Hepatocyte (in vitro differentiated cells): ENCODE results near the gene ALOXE3. TPM values are rescaled to one million over a fixed set of nuclear protein-coding genes. Genes with fewer than 3 reads are reported as not detected.

Source experiments
- DNase-seq: peaks from one replicate; pipeline ENCODE4 v3.0.0-alpha.2; 2016; ENCODE audit warnings: low spot score
- H2AFZ ChIP-seq: fragments of 200-600 bp; sonication (generic); 2 replicates; pipeline ENCODE4 v1.6.0; 2016; ENCODE audit warnings: antibody characterized with exemption, mild to moderate bottlenecking
- H3K27ac ChIP-seq: fragments of 200-600 bp; sonication (generic); 2 replicates; pipeline ENCODE4 v1.5.1; 2016; ENCODE audit warnings: mild to moderate bottlenecking
- H3K27me3 ChIP-seq: fragments of 200-600 bp; sonication (generic); 2 replicates; pipeline ENCODE4 v1.6.1; 2016
- H3K36me3 ChIP-seq: fragments of 200-600 bp; sonication (generic); replicated peaks from 2 replicates; pipeline ENCODE4 v1.5.1; 2016; ENCODE audit warnings: low read depth; ENCODE audit not compliant: insufficient read depth
- H3K4me1 ChIP-seq: fragments of 200-600 bp; sonication (generic); 2 replicates; pipeline ENCODE4 v1.5.1; 2016; ENCODE audit warnings: mild to moderate bottlenecking, moderate library complexity; ENCODE audit not compliant: insufficient read depth
- H3K4me2 ChIP-seq: fragments of 200-600 bp; sonication (generic); 2 replicates; pipeline ENCODE4 v1.6.0; 2016
- H3K4me3 ChIP-seq: fragments of 200-600 bp; sonication (generic); 2 replicates; pipeline ENCODE4 v1.5.1; 2016; ENCODE audit warnings: mild to moderate bottlenecking
- H3K79me2 ChIP-seq: fragments of 200-600 bp; sonication (generic); 2 replicates; pipeline ENCODE4 v1.6.0; 2017; ENCODE audit warnings: mild to moderate bottlenecking
- H3K9me2 ChIP-seq: fragments of 200-600 bp; sonication (generic); replicated peaks from 2 replicates; pipeline ENCODE4 v1.6.0; 2017; ENCODE audit warnings: mild to moderate bottlenecking; ENCODE audit not compliant: insufficient read depth
- H3K9me3 ChIP-seq: fragments of 200-600 bp; sonication (generic); 2 replicates; pipeline ENCODE4 v1.5.1; 2016; ENCODE audit warnings: low read depth, mild to moderate bottlenecking
- H4K20me1 ChIP-seq: fragments of 200-600 bp; sonication (generic); 2 replicates; pipeline ENCODE4 v1.6.0; 2016; ENCODE audit warnings: mild to moderate bottlenecking; ENCODE audit not compliant: insufficient read depth, poor library complexity, severe bottlenecking
- EZH2 ChIP-seq: fragments of 200-600 bp; sonication (generic); IDR thresholded peaks from 2 replicates; pipeline ENCODE4 v1.6.1; 2016; ENCODE audit warnings: antibody characterized with exemption, mild to moderate bottlenecking, borderline replicate concordance
- EZH2phosphoT487 ChIP-seq: fragments of 200-600 bp; sonication (generic); IDR thresholded peaks from one replicate; pipeline ENCODE4 v1.6.1; 2018; ENCODE audit warnings: antibody characterized with exemption, mild to moderate bottlenecking, low read depth, moderate library complexity; ENCODE audit not compliant: unreplicated experiment, severe bottlenecking
- WGBS: methylation state at CpG from one replicate; pipeline ENCODE4 v1.1.6; 2016; ENCODE audit warnings: low lambda C conversion rate; ENCODE audit errors: missing lambda C conversion rate; 5-methylcytosine and 5-hydroxymethylcytosine counted together
- polyA plus RNA-seq: library from polyadenylated mRNA; unstranded; fragments of >200 nt; fragmentation: Nextera tagmentation; extraction: Ambion mirVana; gene quantifications from 2 replicates; pipeline ENCODE4 v1.2.1, GENCODE V29; 2016
- total RNA-seq: library from RNA; depleted of rRNA; stranded (reverse); fragments of >200 nt; gene quantifications from 2 replicates; pipeline ENCODE4 v1.2.3, GENCODE V29; 2014
- TF ChIP-seq, protein P1 (sequence below): fragments of 200-600 bp; sonication (generic); IDR thresholded peaks from 2 replicates; pipeline ENCODE4 v1.5.1; 2016; ENCODE audit warnings: antibody characterized with exemption, mild to moderate bottlenecking; ENCODE audit not compliant: poor library complexity

The ALOXE3 gene
- total and polyA plus RNA-seq, 2 experiments from 2014 or later, result 0.77 to 1.5 TPM

DNA sequence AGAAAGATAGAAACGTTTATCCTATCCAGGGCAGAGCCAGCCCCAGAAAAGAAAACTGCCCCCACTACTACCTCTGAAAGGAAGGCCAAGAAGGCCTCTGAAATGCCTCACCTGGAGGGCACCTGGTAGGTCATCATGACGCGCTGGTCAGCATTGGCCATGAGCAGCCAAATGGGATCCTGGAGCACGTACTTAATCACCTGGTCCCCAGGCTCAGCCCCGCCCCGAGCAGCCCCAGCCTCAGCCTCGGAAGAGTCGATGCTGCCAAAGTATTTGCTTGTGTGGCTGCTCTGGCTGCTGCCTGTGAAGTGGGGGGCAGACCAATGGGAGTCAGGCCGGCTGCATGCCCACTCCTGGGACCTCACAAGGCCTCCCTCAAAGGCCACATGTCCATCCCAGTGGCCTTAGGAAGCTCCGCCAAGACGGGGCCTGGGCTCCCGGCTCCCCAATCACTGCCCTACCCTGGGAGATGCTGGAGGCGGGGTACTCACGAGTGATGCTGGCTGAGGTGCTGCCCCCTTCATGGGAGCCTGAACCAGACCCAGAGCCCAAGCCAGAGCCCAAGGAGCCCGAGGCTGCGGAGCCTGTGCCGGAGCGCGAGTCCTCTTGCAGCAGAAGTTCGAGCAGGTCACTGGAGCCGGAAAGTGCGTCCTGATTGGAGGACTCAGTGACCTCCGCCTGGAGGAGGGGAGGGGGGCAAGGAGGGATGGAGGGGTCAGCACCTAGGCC lies 24.0 kb upstream of the ALOXE3 start:
- peaks cover 8% of the 10 kb centered on the region for H3K4me1 ChIP-seq
- DNase-seq, result peak; percentile 10
- no peaks in the 10 kb centered on the region for H3K27me3 ChIP-seq
- no peaks in the 10 kb centered on the region for H3K79me2 ChIP-seq
- H4K20me1 ChIP-seq, result peaks cover 46% of the 10 kb centered on the region
- no peaks in the 10 kb centered on the region for H3K36me3 ChIP-seq
- 90% methylated on average over 23 of the region's 23 CpGs for WGBS
- H2AFZ ChIP-seq, result no peak overlapping the region
- TF ChIP-seq, protein P1, sequence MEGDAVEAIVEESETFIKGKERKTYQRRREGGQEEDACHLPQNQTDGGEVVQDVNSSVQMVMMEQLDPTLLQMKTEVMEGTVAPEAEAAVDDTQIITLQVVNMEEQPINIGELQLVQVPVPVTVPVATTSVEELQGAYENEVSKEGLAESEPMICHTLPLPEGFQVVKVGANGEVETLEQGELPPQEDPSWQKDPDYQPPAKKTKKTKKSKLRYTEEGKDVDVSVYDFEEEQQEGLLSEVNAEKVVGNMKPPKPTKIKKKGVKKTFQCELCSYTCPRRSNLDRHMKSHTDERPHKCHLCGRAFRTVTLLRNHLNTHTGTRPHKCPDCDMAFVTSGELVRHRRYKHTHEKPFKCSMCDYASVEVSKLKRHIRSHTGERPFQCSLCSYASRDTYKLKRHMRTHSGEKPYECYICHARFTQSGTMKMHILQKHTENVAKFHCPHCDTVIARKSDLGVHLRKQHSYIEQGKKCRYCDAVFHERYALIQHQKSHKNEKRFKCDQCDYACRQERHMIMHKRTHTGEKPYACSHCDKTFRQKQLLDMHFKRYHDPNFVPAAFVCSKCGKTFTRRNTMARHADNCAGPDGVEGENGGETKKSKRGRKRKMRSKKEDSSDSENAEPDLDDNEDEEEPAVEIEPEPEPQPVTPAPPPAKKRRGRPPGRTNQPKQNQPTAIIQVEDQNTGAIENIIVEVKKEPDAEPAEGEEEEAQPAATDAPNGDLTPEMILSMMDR, result no peak
- TF ChIP-seq EZH2 (no peak), EZH2phosphoT487 (no peak)
- H3K4me3 ChIP-seq, result no peak overlapping the region
- H3K9me3 ChIP-seq, result no peaks in the 10 kb centered on the region
- no peak overlapping the region for H3K4me2 ChIP-seq
- no peak overlapping the region for H3K27ac ChIP-seq
- H3K9me2 ChIP-seq, result no peaks in the 10 kb centered on the region

DNA sequence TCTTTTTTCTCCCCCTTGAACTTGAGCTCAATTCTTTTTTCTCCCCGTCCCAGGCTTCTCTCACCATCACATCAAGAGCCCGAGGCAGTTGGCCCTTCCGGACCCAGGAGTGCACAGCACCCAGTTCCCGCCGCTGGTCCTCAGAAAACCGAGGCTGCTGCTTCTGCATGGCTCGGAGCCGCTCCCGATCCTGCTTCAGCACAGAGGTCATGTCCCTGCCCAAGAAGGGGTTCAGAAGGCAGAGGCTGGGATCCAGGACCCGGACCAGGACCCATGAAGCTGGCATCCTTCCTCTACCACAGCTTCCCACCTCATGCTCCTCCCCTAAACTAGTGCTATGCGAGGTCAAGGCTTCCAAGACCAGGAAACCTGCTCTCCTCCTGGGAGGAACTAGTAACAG lies 23.4 kb upstream of the ALOXE3 start:
- Histone ChIP-seq H3K27me3 (no peaks in the 10 kb centered on the region), H2AFZ (no peak overlapping the region), H3K9me2 (no peaks in the 10 kb centered on the region), H4K20me1 (peaks cover 40% of the 10 kb centered on the region), H3K4me2 (no peak overlapping the region), H3K9me3 (no peaks in the 10 kb centered on the region), H3K79me2 (no peaks in the 10 kb centered on the region), H3K4me1 (peaks cover 8% of the 10 kb centered on the region), H3K4me3 (no peak overlapping the region), H3K27ac (no peak overlapping the region), H3K36me3 (no peaks in the 10 kb centered on the region)
- peak; percentile 11 for DNase-seq
- WGBS, result 92% methylated on average over 11 of the region's 11 CpGs
- TF ChIP-seq EZH2, result no peak
- TF ChIP-seq, protein P1, result no peak

DNA sequence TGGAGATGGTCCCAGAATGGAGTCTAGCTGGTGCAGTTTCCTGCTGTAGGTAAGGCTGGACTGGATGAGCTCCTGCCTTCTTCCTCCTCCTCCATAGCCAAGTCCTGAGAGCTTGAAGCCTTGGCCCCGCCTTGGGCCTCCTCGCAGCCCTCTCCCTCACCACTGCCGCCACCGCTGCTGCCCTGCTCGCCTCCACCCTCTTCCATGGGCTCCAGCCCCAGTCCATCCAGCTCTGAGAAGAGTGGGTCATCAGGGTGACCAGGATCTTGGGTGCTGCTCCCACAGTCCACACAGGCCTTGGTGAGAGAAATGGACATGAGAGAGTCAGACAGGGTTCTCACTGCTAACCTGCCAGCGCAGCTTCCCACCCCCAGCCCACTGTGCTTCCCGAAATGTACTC lies 22.7 kb upstream of the ALOXE3 start:
- Histone ChIP-seq H3K27ac (no peak overlapping the region), H3K4me1 (peaks cover 8% of the 10 kb centered on the region)
- TF ChIP-seq, protein P1, result no peak
- TF ChIP-seq EZH2phosphoT487, result no peak
- TF ChIP-seq EZH2, result no peak

More for the DNA sequence above, 22.7 kb upstream of the ALOXE3 start:
- no peak overlapping the region for H2AFZ ChIP-seq
- WGBS, result 96% methylated on average over 7 of the region's 7 CpGs
- DNase-seq, result peak; percentile 10
- H3K4me3 ChIP-seq, result no peak overlapping the region
- H3K9me2 ChIP-seq, result no peaks in the 10 kb centered on the region
- peaks cover 33% of the 10 kb centered on the region for H4K20me1 ChIP-seq
- no peaks in the 10 kb centered on the region for H3K79me2 ChIP-seq
- H3K36me3 ChIP-seq, result no peaks in the 10 kb centered on the region
- H3K27me3 ChIP-seq, result no peaks in the 10 kb centered on the region
- H3K4me2 ChIP-seq, result no peak overlapping the region
- no peaks in the 10 kb centered on the region for H3K9me3 ChIP-seq
